ENCODE results near the gene DEAF1.
A peak's percentile ranks its signal among the peaks of the same experiment; 100 is the strongest.
"Not testable (repeated sequence)": the region's sequence is repeated elsewhere in the genome, so short reads cannot be mapped to it uniquely, and the experiment has no call there.

The DEAF1 gene

GRCh38 chr11:678297-678696 is 16.7 kb downstream of the DEAF1 start:
- DNase-seq (ENCODE audit: low read depth), result no peak

- no peak for DNase-seq (ENCODE audit: low read depth)
Observed at GRCh38 chr11:674406-674805, 20.6 kb downstream of the DEAF1 start.

- no peak for DNase-seq (ENCODE audit: low read depth)
Observed at GRCh38 chr11:673866-674265, 21.2 kb downstream of the DEAF1 start.

DNA sequence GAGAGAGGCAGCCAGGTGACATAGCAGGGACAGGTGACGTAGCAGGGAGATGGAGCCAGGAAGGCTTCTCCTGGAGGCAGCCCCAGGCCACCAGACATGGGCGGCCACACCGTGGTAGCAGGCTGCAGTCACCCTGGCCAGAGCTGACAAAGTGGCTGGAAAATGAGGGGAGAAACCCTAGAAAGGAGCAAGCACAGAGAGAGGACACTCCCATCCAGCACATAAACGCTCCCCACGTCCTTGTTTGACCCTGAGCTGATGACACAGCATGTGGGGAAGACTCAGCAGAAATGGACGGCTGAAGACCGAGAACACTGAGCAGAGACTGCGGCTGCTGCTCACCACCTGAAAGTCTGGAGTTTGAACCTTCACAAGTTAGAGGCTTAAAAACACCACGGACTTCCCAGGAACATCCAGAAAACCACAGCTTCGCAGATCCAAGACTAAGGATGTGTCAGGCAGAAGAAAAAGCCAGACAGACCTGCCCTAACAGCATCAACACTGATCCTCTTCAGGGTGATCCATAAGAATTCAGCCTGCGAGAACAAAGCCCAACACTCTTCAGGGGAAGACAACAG is 29.2 kb downstream of the DEAF1 start:
- no peak for DNase-seq (ENCODE audit: low read depth)

- DNase-seq (ENCODE audit: low read depth), result no peak
Observed at GRCh38 chr11:665062-665703, 29.8 kb downstream of the DEAF1 start.

- peak; percentile 31 for DNase-seq (ENCODE audit: low read depth)
Observed at GRCh38 chr11:662689-663274, 32.2 kb downstream of the DEAF1 start.

DNA sequence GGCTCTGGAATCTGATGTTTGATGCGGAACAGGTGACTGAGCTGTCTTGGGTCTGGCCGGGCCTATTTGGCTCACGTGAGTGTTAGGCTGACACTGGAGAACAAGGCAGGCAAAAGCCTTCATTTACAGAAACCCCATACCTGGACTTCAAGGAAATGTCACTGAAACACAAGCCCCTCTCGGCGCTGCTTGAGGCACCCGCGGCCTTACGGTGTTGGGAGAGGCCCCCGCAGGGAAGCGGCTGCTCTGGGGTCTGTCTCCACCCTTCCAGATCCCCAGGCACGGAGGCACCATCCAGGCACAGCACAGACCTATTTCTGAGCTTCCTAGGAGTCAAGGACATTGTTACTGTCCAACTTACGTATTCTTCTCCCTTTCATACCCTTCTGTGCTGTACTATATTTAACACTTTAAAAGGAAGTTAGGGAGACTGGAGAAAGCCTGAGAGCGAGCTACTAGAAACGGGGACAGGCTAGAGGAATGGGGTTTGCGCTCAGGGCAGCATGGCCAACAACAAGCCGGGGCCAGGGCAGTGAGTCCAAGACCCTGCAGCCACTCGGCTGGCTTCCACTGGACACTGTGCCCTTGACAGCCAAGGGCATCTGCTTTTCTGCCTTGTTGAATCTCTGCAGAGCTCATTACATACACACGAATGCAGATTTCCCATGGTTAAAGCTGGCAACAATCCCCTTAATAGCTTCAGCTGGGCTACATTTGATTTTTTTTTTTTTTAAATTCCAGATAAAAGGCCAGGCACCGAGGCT is 34.2 kb downstream of the DEAF1 start:
- no peak for DNase-seq (ENCODE audit: low read depth)

GRCh38 chr11:660281-660680 is 34.7 kb downstream of the DEAF1 start:
- no peak for DNase-seq (ENCODE audit: low read depth)

- DNase-seq (ENCODE audit: low read depth), result no peak
Observed at GRCh38 chr11:659532-660085, 35.4 kb downstream of the DEAF1 start.

- DNase-seq (ENCODE audit: low read depth), result no peak
Observed at GRCh38 chr11:657691-658126, 37.3 kb downstream of the DEAF1 start.

DNA sequence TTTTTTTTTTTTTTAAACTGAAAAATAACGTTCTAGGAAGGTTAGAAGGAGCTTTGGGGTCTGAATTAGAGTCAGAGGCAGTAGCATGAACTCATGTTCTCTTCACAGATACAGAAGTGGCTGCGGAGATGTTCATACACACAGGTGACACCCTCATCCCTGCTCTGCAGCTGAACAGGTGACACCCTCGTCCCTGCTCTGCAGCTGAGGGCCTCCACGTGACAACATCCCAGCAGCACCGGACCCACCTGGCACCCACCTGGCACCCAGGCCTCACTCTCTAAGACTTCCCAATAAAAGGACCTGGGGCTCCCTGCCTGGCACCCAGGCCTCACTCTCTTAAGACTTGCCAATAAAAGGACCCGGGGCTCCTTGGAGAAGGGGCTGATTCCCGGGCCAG is 38.2 kb downstream of the DEAF1 start:
- DNase-seq (ENCODE audit: low read depth), result no peak

- DNase-seq (ENCODE audit: low read depth), result no peak
Observed at GRCh38 chr11:656426-656825, 38.6 kb downstream of the DEAF1 start.

GRCh38 chr11:655036-655726 is 39.8 kb downstream of the DEAF1 start:
- no peak for DNase-seq (ENCODE audit: low read depth)

- not testable (repeated sequence) for DNase-seq (ENCODE audit: low read depth)
Observed at GRCh38 chr11:654444-654843, 40.6 kb downstream of the DEAF1 start.

DNA sequence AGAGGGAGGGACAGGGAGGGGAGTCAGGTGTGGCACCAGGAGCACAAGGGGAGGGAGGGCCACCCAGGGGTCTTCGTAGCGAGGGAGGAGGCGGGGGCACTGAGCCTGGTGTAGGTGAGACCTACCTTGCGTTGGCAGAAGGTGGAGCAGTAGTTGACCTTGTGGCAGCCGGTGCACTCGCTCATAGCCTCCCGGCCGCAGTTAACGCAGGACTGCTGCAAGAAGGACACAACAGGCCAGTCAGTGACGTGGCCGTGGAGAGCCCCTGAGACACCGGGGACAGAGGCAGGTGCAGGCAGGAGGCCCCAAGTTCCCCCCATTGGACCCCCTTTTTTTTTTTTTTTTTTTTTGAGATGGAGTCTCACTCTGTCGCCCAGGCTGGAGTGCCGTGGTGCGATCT is 41.2 kb downstream of the DEAF1 start:
- DNase-seq (ENCODE audit: low read depth), result no peak

DNA sequence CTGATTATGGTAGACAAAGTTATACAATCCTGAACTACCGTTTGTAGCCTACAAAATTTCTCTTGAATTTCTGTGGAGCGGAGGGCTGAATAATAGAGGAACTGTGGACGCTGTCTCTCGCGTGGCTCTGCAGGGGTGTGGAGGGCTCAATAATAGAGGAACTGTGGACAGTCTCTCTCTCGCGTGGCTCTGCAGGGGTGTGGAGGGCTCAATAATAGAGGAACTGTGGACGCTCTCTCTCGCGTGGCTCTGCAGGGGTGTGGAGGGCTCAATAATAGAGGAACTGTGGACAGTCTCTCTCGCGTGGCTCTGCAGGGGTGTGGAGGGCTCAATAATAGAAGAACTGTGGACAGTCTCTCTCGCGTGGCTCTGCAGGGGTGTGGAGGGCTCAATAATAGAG is 41.9 kb downstream of the DEAF1 start:
- DNase-seq (ENCODE audit: low read depth), result not testable (repeated sequence)

DNA sequence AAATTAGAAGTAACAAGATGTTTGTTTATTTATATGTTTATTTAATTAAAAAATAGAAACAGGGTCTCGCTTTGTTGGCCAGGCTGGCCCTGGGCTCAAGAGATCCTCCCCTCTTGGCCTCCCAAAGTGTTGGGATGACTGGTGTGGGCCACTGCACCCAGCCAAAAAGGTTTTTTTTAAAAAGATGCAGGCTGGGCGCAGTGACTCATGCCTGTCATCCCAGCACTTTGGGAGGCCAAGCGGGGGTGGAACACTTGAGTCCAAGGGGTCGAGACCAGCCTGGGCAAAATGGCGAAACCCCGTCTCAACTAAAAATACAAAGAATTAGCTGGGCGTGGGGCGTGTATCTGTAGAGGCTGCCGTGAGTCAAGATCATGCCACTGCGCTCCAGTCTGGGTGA is 44.5 kb downstream of the DEAF1 start:
- no peak for DNase-seq (ENCODE audit: low read depth)

DNA sequence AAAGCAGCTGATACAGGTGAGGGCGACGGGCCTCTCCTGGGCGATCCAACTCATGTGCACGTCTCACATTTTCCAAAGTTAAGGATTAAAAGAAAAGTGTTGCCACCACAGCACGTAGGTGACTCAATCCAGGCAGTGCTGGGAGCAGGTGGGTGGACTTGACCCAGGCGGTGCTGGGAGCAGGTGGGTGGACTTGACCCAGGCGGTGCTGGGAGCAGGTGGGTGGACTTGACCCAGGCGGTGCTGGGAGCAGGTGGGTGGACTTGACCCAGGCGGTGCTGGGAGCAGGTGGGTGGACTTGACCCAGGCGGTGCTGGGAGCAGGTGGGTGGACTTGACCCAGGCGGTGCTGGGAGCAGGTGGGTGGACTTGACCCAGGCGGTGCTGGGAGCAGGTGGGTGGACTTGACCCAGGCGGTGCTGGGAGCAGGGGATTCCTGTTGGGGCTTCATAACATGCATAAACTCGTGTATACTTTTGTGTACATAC is 47.3 kb downstream of the DEAF1 start:
- DNase-seq (ENCODE audit: low read depth), result not testable (repeated sequence)

DNA sequence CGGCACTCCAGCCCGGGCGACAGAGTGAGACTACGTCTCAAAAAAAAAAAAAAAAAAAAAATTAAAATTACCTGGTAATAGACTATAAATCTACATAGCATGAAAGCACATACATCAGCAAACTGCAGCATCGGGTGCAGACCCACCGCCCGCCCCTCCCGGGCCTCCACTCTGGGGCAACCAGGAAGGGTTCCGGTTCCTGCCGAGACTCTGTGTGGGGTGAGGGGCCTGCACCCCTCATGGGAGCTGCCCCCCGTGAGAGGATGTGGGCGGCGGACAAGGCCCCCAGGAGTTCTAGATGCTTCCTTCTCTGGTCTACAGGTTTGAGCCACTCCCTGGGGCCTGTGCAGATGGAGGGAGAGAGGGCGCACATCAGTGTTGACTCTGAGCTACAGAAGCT is 48.8 kb downstream of the DEAF1 start:
- DNase-seq (ENCODE audit: low read depth), result no peak

GRCh38 chr11:645536-645935 is 49.5 kb downstream of the DEAF1 start:
- no peak for DNase-seq (ENCODE audit: low read depth)

- DNase-seq (ENCODE audit: low read depth), result no peak
Observed at GRCh38 chr11:643849-644738, 50.9 kb downstream of the DEAF1 start.

Measured in stimulated activated CD8-positive, alpha-beta memory T cell treated with anti-CD3 and anti-CD28 coated beads, Interleukin-4, amount 100 ng/mL, for 24 hours (primary cell).